Fibroblast of mammary gland (primary cell): Measurements from ENCODE around the gene MALSU1.

Source experiments
- DNase-seq: peaks from one replicate; pipeline ENCODE4 v3.0.0-alpha.2; 2010; ENCODE audit warnings: low read depth
- H3K4me3 ChIP-seq: 2 replicates; pipeline ENCODE4 v1.5.1; 2011; ENCODE audit warnings: low read depth, mild to moderate bottlenecking, low read length, moderate library complexity; ENCODE audit not compliant: control insufficient read depth
- TF ChIP-seq, protein P1 (sequence below): conservative IDR thresholded peaks from 2 replicates; pipeline ENCODE4 v1.5.1; 2011; ENCODE audit warnings: low read depth, low read length, inconsistent platforms; ENCODE audit not compliant: control insufficient read depth, insufficient read depth

Gene MALSU1

DNA sequence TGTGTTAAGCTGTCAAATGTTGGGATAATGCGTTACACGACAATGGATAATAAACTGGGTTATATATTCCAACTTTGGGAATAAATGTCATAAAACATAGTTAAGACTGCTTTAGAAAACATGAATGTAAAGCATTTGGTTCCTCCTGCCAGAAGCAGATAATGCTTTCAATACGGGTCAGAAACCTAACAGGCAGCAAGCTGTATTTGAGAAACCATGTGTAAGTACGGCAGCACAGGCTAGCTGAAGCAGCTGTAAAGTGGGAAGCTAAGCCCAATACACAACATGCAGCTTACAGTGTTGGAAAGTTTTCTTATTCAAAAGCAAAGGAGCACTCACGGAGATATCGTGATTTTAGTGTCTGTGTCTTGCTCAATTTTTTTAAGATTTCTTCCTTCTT, 46.5 kb downstream of the MALSU1 start:
- TF ChIP-seq, protein P1, sequence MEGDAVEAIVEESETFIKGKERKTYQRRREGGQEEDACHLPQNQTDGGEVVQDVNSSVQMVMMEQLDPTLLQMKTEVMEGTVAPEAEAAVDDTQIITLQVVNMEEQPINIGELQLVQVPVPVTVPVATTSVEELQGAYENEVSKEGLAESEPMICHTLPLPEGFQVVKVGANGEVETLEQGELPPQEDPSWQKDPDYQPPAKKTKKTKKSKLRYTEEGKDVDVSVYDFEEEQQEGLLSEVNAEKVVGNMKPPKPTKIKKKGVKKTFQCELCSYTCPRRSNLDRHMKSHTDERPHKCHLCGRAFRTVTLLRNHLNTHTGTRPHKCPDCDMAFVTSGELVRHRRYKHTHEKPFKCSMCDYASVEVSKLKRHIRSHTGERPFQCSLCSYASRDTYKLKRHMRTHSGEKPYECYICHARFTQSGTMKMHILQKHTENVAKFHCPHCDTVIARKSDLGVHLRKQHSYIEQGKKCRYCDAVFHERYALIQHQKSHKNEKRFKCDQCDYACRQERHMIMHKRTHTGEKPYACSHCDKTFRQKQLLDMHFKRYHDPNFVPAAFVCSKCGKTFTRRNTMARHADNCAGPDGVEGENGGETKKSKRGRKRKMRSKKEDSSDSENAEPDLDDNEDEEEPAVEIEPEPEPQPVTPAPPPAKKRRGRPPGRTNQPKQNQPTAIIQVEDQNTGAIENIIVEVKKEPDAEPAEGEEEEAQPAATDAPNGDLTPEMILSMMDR, result no peak
- no peak overlapping the region for H3K4me3 ChIP-seq
- DNase-seq, result no peak

DNA sequence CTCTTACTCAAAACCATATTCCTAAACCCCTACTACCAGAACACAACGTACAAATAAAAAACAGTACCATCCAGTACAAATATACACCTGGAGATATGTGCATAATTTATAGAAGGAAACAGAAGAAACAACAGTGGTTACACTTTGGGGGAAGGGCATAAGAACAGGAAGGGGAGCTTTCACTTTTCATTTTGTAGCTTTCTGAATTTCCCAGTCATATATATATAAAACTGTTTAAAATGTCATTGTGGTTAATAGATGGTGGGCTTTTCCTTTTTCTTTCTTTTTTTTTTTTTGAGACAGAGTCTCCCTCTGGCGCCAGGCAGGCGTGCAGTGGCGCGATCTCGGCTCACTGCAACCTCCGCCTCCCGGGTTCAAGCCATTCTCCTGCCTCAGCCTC, 47.2 kb downstream of the MALSU1 start:
- TF ChIP-seq, protein P1, result no peak
- DNase-seq, result no peak
- H3K4me3 ChIP-seq, result no peak overlapping the region

DNA sequence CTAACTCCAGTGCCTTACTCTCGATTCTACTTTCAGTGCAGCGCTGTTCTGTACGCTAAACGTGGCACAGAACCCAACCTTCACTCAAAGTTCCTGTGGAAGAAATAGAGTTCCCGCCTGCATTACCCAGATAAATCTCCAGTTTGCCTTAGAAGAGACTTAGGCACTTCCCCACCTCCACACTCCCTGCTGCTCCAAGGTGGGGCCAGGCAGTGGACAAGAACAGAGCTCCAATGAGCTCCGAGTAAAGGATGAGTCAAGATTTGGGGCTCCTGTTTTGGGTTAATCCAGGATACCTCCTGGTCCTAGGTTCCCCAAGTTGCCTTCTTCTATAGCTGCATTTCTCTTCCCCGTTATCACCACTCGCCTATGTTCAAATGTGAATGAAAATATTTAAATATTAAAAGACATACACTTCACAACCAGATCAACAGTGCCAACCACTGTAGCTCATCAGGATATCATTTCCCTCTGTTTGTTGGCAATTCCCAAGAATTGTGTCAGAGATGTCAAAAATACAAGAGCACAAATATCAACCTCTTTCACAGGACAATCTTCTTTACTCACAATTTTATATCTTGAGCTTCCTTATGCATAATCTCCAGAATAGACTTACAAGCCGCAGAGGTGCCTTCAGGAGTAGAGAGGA, 48.0 kb downstream of the MALSU1 start:
- DNase-seq, result no peak
- H3K4me3 ChIP-seq, result peak overlapping the region; percentile 16
- TF ChIP-seq, protein P1, result no peak

DNA sequence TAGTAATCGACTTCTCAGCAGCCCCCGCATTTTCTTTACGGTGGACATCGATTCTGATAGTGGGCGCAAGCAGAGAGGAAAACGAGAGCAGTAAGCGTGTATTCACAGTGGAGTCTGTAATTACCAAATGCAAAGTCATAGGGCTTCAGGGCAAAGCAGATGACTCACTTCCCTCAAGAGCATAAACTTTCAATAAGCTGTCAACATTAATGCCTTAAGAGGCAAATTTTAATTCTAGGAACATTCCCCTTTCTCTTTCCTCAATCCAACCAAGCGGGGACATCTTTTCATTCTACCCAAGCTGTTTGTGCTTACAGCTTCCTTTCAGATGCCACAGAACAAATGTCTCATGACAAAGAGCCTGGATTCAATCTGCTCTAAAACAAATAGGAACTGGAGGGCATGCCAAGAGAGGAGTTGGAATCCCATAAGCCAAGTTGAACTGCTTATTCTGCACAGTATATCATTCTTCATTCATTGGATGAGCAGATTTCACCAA, 48.6 kb downstream of the MALSU1 start:
- peak; percentile 88 for DNase-seq
- peak overlapping the region; percentile 16 for H3K4me3 ChIP-seq
- TF ChIP-seq, protein P1, result no peak

DNA sequence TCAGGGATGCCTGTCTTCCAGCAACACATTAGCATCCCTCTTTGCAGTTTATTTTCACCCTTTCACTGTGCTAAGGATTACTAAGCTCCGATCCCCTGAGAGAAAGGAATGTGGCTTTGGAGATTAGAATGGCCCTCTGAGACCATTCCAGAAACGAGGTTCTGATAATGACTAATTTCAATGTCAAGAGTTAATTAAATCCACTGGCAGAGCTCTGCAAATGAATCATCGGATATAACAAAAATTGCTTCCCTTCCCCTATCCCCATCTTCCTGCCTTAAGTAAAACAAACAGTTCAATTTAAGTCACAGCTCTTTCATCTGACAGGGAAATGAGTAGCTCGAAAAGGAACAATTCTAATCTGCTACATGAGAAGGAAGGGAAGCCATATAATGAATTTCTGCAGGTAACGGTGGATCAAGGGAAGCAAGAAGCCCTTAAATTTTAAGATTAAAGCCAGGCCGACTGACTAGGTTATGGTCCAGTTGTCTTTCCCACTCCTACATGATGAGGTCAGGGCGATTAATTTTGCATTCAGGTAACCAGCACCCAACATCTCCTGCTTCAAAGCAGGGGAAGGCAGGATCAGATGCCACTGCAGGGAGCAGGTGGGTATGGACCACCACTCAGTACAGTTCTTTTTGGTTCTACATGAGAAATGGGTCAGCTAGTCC, 50.5 kb downstream of the MALSU1 start:
- TF ChIP-seq, protein P1, result no peak
- DNase-seq, result peak; percentile 88
- no peak overlapping the region for H3K4me3 ChIP-seq

DNA sequence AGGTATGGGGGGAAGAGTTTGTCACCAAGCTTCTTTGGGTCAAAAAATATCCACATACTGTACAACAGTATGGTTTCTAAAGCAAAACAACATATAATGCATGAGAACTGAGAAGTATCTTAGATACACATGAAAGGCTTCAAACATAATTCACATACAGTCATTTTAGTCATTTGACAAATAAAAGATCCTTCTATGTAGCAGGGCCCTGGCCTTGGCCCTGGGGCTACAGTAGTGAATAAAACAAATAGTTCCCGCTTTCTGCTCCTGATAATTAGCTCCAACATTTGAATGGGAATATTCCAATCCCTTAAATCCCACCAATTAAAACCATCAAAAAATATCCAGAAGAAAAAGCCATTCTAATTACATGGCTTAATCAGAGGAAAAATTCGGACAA, 51.3 kb downstream of the MALSU1 start:
- H3K4me3 ChIP-seq, result no peak overlapping the region
- TF ChIP-seq, protein P1, result no peak
- DNase-seq, result no peak

DNA sequence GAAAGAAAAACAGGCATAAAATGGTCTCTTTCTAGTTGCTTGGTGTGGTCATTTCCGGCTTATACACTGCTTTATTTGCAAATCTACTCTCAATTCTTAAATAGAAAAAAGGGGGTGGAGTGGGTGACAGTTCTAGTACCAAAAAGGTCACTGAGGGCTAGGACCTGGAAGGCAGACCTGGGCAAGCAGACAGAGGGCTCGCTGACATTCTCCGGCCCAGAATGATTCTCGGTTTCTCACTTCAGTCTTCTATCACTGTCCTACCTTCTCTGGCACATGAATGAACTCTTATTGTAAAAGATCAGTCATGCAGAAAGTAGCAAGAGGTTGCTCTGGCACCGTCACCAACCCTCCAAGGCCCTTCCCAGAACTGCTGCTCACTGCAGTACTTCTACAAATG, 54.0 kb downstream of the MALSU1 start:
- TF ChIP-seq, protein P1, result no peak

More for the DNA sequence above, 54.0 kb downstream of the MALSU1 start:
- DNase-seq, result no peak
- no peak overlapping the region for H3K4me3 ChIP-seq
